OCI-LY3 (cell line): ENCODE results near the gene BAIAP2L1.

Source experiments
- EZH2phosphoT487 ChIP-seq: fragments of 200-600 bp; shearing (Covaris generic); IDR thresholded peaks from 2 replicates; pipeline ENCODE4 v1.6.1; 2018; ENCODE audit warnings: antibody characterized with exemption, mixed run types, low read depth
- TF ChIP-seq, protein P1 (sequence below): fragments of 200-600, 300-600 bp; sonication (generic); IDR thresholded peaks from 2 replicates; pipeline ENCODE4 v1.5.1; 2014; ENCODE audit warnings: antibody characterized with exemption, low read length, low read depth

DNA sequence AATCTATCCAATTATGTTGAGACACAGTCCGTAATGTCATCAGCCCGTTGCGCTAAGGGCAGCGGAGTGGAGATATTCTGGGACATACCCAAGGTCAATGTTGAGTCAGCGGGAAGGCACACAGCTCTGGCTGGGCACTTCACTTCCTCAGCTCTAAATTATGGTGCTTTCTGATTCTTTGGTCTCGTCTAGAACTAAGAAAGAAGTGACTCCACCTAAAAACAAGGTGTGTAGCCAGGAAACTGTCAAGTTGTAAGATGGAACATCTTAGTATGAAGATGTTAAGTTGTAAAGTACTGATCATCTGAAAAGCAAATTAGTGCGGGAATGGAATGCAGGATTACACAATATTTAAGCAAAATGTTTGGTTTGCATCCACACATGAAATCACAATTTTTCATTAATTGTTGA is 43.1 kb downstream of the BAIAP2L1 start:
- no peak for TF ChIP-seq EZH2phosphoT487
- TF ChIP-seq, protein P1, sequence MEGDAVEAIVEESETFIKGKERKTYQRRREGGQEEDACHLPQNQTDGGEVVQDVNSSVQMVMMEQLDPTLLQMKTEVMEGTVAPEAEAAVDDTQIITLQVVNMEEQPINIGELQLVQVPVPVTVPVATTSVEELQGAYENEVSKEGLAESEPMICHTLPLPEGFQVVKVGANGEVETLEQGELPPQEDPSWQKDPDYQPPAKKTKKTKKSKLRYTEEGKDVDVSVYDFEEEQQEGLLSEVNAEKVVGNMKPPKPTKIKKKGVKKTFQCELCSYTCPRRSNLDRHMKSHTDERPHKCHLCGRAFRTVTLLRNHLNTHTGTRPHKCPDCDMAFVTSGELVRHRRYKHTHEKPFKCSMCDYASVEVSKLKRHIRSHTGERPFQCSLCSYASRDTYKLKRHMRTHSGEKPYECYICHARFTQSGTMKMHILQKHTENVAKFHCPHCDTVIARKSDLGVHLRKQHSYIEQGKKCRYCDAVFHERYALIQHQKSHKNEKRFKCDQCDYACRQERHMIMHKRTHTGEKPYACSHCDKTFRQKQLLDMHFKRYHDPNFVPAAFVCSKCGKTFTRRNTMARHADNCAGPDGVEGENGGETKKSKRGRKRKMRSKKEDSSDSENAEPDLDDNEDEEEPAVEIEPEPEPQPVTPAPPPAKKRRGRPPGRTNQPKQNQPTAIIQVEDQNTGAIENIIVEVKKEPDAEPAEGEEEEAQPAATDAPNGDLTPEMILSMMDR, result no peak
